ENCODE results near the gene RBM46.

RBM46 gene

GRCh38 chr4:154836030-154836429, 55.0 kb downstream of the RBM46 start:
- H3K4me2 ChIP-seq (ENCODE audit: low read depth, low read length, poor library complexity, severe bottlenecking): no peak overlapping the region
- no peak overlapping the region for H3K9ac ChIP-seq (ENCODE audit: low read length)
- no peak overlapping the region for H3K4me3 ChIP-seq (ENCODE audit: insufficient read depth, low read length, poor library complexity, severe bottlenecking)
- no peaks in the 10 kb centered on the region for H3F3A ChIP-seq (ENCODE audit: insufficient read depth)
- no peaks in the 10 kb centered on the region; the same call in 1 of the 2 replicates for H3K9me3 ChIP-seq (ENCODE audit: insufficient read depth, low read length)
- H3K36me3 ChIP-seq (ENCODE audit: low read length): no peaks in the 10 kb centered on the region
- H3K27me3 ChIP-seq (ENCODE audit: low read length): no peaks in the 10 kb centered on the region
- TF ChIP-seq CTCF (IDR thresholded peaks at IDR 0.05; ENCODE audit: insufficient read depth, low read length, poor library complexity, severe bottlenecking) (no peak), EZH2phosphoT487 (conservative IDR thresholded peaks at IDR 0.05; ENCODE audit: low read length) (no peak)
- no peaks in the 10 kb centered on the region for H4K20me1 ChIP-seq (ENCODE audit: low read depth, low read length)
- H3K79me2 ChIP-seq (ENCODE audit: insufficient read depth, low read length): no peaks in the 10 kb centered on the region
- no peak overlapping the region for H3K27ac ChIP-seq (ENCODE audit: low read depth, low read length)
- H3K9me2 ChIP-seq (replicated peaks; ENCODE audit: insufficient read depth, low read length): no peaks in the 10 kb centered on the region
- no peak overlapping the region for H2AFZ ChIP-seq (ENCODE audit: low read depth, low read length, severe bottlenecking)

- Histone ChIP-seq H3K36me3 (ENCODE audit: low read length) (no peaks in the 10 kb centered on the region), H3K79me2 (ENCODE audit: insufficient read depth, low read length) (no peaks in the 10 kb centered on the region), H3K9me2 (replicated peaks; ENCODE audit: insufficient read depth, low read length) (no peaks in the 10 kb centered on the region), H3K9me3 (ENCODE audit: insufficient read depth, low read length) (no peaks in the 10 kb centered on the region; the same call in 1 of the 2 replicates), H3K9ac (ENCODE audit: low read length) (no peak overlapping the region), H3K27me3 (ENCODE audit: low read length) (no peaks in the 10 kb centered on the region), H3K4me2 (ENCODE audit: low read depth, low read length, poor library complexity, severe bottlenecking) (no peak overlapping the region), H3K27ac (ENCODE audit: low read depth, low read length) (no peak overlapping the region), H2AFZ (ENCODE audit: low read depth, low read length, severe bottlenecking) (no peak overlapping the region), H3F3A (ENCODE audit: insufficient read depth) (no peaks in the 10 kb centered on the region), H4K20me1 (ENCODE audit: low read depth, low read length) (no peaks in the 10 kb centered on the region), H3K4me3 (ENCODE audit: insufficient read depth, low read length, poor library complexity, severe bottlenecking) (no peak overlapping the region)
- TF ChIP-seq CTCF (IDR thresholded peaks at IDR 0.05; ENCODE audit: insufficient read depth, low read length, poor library complexity, severe bottlenecking): no peak
- TF ChIP-seq EZH2phosphoT487 (conservative IDR thresholded peaks at IDR 0.05; ENCODE audit: low read length): no peak
Observed at GRCh38 chr4:154836513-154836912, 55.4 kb downstream of the RBM46 start.

- Histone ChIP-seq H3K79me2 (ENCODE audit: insufficient read depth, low read length) (no peaks in the 10 kb centered on the region), H3K4me2 (ENCODE audit: low read depth, low read length, poor library complexity, severe bottlenecking) (no peak overlapping the region), H3F3A (ENCODE audit: insufficient read depth) (no peaks in the 10 kb centered on the region), H3K27me3 (ENCODE audit: low read length) (no peaks in the 10 kb centered on the region), H3K27ac (ENCODE audit: low read depth, low read length) (no peak overlapping the region), H3K9me2 (replicated peaks; ENCODE audit: insufficient read depth, low read length) (no peaks in the 10 kb centered on the region), H4K20me1 (ENCODE audit: low read depth, low read length) (no peaks in the 10 kb centered on the region), H2AFZ (ENCODE audit: low read depth, low read length, severe bottlenecking) (no peak overlapping the region), H3K9ac (ENCODE audit: low read length) (no peak overlapping the region), H3K36me3 (ENCODE audit: low read length) (no peaks in the 10 kb centered on the region), H3K4me3 (ENCODE audit: insufficient read depth, low read length, poor library complexity, severe bottlenecking) (no peak overlapping the region), H3K9me3 (ENCODE audit: insufficient read depth, low read length) (no peaks in the 10 kb centered on the region; the same call in 1 of the 2 replicates)
- TF ChIP-seq EZH2phosphoT487 (conservative IDR thresholded peaks at IDR 0.05; ENCODE audit: low read length): no peak
- no peak for TF ChIP-seq CTCF (IDR thresholded peaks at IDR 0.05; ENCODE audit: insufficient read depth, low read length, poor library complexity, severe bottlenecking)
Observed at GRCh38 chr4:154838155-154838554, 57.1 kb downstream of the RBM46 start.

Data from SU-DHL-6 (cell line).